GM12892 (cell line): ENCODE data around the gene FAM177B.

Experiments used
- POLR2A ChIP-seq: IDR thresholded peaks from 2 replicates; pipeline ENCODE4 v1.6.1; 2011; ENCODE audit warnings: low read depth, low read length, control low read depth
- POLR2AphosphoS5 ChIP-seq: IDR thresholded peaks from 2 replicates; pipeline ENCODE4 v1.6.1; 2011; ENCODE audit warnings: low read depth, low read length, control low read depth
- TAF1 ChIP-seq: IDR thresholded peaks from 2 replicates; pipeline ENCODE4 v1.6.1; 2011; ENCODE audit warnings: low read depth, mild to moderate bottlenecking, control low read depth, low read length, borderline replicate concordance

DNA sequence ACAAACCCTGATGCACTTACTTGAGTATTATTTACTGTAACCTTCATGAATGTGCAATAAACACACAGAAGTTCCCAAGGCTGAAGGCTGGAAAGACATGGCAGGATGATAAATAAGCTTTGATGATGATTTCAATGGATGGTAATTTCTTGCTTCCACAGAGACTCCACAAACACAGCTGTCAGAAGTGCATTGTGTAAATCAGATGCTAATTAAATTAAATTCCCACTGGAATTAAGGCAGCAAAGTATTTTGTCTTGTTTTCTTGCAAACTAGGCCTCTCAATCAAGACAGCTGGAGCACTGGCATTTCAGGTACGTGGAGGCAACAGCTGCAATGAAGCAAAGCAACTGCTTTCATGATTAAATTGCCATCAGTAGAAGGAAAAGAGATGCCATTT lies 24.1 kb downstream of the FAM177B start:
- TF ChIP-seq TAF1, result no peak
- TF ChIP-seq POLR2A, result no peak
- no peak for TF ChIP-seq POLR2AphosphoS5
